Measurements from ENCODE around the gene IRF2.

- no peak for TF ChIP-seq POLR2AphosphoS5 (IDR thresholded peaks at IDR 0.05; ENCODE audit: borderline replicate concordance, low read depth, low read length)
- TF ChIP-seq EZH2 (IDR thresholded peaks at IDR 0.05): no peak
Measured at GRCh38 chr4:184364100-184364921, 110.0 kb downstream of the IRF2 start.

All from SK-N-MC (cell line).